ENCODE results near the gene HEPACAM.

The HEPACAM gene

DNA sequence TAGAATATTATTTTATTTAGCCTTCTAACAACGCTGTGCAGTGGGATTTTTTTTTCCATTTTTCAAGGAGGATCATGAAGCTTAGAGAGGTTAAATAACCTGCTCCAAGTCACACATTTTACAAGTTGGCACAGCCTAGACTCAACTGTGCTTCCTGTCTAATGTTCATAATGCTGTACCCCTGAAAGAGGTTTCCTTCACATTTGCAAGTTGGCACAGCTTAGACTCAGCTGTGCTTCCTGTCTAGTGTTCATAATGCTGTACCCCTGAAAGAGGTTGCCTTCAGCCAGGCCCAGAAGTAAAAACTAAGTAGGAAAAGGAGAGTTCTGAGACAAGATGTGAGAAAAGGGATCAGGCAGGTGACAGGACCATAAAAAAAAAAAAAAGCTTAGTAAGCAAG lies 7.9 kb upstream of the HEPACAM start:
- no peak for DNase-seq (ENCODE audit: low spot score)

DNA sequence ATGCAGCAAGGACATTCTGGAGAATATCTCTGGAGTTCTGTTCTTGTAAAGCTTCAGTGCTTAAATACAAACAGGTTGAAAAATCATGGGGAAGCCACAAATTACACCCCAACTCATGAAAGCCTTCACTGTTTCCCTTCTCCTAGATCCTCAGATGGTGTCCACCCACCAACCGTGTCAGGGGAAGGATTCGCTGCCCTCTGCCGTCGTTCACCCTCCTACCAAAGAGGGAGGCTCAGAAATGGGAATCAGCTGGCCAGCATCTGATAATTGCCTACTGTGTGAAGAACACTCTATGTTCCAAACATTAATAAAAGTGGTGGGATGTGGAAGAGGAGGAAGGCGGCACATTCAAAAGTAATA lies 7.4 kb upstream of the HEPACAM start:
- no peak for DNase-seq (ENCODE audit: low spot score)

DNA sequence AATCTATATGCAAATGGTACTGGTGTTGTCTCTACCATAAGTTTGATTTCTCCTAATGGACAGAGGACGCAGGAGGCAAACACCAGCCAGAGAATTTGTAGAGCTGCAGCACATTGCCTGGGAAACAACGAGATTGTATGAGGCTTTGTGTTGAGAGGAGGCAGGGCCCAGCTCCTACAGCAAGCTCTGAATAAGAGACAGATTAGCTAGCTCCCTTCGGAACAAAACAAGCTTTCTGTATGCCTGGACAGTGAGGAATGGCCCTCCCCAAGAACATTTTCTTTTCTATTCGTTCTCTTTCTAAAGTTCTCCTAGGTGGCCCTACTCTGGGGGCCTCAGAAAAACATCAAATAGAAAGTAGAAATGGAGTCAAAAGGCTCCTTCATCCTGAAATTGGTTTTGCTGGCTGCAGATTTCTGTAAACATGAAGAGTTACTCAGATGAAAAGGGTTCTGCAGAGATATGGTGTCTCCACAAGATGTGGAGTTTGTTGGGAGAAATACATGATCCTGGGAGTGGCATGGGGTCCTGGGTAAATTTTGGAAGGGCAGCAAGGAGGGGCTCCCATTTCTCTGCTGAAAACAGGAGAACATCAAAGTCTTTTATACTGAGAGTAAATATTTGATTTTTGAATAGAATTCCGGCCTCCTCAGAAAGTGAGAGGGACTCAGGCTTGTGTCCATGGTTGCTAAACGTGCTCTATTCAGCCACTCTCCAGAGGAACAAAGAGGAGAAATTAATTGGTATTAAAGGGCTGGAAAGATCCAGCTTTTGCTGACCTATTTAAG lies 6.8 kb upstream of the HEPACAM start:
- no peak for DNase-seq (ENCODE audit: low spot score)

DNA sequence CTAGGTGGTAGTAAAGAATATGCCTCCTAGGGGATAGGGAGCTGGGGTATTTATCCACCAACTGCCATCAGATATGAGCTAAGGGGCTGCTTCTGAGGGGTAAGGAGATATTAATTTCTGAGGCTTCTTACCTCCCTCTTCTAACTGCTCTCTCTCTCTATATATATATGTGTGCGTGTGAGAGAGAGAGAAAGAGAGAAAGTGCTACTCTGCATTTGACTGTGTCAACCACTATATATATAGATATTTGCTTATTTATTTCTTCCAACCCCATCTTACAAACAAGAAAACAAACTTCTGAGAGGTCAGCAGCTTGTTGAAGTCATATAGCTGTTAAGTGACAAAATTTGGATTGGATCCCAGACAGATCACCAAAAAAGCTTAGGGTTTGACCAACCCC lies 5.9 kb upstream of the HEPACAM start:
- no peak for DNase-seq (ENCODE audit: low spot score)

DNA sequence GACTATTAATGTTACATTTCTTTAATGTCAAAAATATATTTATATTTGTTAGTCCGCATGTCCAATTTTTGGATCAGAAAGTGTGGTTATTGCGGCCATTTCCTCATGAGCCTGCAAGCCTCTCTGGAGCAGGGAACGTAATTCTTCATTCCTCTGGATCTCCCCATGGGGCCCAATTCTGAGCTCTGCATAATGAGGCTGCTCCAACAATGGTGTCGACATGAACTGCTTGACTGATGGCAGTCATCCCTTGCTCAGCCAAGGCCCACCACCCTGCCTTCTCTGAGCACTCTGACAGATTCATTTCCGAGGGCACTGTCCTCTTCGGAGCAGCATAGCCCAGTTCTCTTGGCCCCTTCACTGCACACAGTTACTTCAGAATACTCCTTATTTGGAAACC lies 3.1 kb upstream of the HEPACAM start:
- no peak for DNase-seq (ENCODE audit: low spot score)

DNA sequence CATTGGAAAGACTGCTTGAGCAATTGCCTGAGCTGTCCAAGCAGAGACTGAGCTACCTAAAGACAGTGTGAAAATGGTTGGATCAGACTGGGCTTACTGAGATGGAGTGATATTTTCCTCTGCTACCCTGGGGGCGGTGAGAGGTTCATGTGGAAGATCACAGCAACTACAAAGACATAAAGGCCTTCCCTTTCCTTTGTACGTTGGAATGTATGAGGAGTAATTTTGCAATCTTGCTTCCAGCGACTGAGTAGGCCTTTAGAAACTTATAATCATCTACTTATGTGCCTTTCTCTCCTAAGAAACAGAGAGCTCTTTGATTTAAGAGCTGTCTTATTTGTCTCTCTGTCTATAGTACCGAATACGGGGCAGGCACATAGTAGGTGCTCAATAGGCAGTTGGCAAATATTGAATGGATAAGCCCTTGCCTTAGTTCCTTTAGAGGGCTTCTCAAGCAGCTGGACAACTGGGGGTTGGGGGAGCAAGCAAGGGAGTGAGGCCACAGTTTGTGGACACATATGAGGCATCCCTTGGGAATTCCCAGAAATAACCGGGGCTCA lies 2.4 kb upstream of the HEPACAM start:
- no peak for DNase-seq (ENCODE audit: low spot score)

DNA sequence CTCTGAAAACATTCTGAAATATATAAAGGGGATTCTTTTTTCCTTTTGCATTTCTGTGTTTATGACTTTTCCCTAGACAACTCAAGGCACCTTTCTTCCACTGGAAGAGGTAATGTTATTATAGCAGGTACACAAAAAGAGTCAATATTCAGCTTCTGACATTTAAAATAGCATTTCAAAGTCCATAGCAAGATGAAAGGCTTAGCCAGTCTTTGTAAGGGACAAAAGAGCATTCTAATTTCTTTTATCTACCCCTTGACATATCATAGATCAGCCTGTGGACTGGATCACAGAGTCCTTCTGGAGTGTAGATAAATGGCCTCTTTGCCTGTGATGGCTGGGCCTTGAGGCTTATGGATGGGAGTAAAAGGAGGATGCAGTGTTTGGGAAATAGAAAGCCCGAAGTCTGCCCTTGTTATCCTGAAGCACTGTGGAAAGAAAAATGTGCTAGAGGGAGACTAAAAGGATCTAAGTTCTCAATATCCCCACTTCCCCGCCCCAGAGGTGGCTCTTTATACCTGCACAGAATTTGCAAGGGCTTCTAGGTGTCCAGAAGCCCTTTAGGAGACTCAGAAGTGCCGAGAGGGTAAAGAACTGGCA lies 1.6 kb upstream of the HEPACAM start:
- no peak for DNase-seq (ENCODE audit: low spot score)

DNA sequence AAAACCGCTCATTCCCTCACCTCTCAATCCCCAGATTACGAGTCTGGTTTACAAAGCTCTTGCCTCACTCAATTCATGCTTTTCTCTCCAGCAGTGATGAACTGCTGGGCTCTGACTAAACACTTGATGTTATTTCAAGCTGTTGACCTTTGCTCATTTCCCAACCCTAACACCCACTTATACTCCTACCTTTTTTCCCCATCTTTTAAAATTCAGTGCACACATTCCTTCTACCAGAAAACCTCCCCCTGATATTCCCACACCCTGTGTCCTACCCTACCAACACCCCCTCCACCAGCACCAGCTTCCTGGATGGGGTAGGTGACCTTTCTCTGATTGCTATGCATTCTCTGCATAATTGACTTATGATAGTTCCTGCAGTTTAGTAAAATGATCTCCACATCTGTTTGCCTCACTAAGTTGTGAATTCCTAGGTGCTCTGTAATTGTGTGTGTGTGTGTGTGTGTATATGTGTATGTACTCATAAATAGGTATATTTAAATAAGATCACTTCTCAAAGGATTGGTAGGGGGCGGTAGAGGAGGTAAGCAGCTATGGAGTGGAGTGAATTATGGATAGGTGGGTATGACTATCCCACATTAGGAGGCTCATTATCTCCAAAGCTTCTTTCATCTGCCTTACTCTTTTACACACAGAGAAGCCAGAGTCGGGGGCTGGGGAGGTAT lies 842 bp downstream of the HEPACAM start:
- DNase-seq (ENCODE audit: low spot score), result no peak

DNA sequence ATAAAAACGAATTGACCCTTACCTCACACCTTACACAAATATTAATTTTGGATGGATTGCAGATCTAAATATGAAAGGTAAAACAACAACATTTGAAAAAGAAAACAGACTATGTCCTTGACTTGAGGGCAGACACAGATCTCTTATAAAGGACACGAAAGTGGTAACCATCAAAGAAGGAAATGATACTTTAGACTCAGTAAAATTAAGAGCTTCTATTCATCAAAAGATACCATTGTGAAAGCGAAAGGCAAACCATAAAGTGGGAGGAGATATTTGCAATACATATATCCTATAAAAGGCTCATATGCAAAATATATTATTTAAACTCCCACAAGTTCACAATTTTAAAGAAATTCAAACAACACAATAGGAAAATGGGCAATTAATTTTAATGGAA lies 5.0 kb downstream of the HEPACAM start:
- no peak for DNase-seq (ENCODE audit: low spot score)

DNA sequence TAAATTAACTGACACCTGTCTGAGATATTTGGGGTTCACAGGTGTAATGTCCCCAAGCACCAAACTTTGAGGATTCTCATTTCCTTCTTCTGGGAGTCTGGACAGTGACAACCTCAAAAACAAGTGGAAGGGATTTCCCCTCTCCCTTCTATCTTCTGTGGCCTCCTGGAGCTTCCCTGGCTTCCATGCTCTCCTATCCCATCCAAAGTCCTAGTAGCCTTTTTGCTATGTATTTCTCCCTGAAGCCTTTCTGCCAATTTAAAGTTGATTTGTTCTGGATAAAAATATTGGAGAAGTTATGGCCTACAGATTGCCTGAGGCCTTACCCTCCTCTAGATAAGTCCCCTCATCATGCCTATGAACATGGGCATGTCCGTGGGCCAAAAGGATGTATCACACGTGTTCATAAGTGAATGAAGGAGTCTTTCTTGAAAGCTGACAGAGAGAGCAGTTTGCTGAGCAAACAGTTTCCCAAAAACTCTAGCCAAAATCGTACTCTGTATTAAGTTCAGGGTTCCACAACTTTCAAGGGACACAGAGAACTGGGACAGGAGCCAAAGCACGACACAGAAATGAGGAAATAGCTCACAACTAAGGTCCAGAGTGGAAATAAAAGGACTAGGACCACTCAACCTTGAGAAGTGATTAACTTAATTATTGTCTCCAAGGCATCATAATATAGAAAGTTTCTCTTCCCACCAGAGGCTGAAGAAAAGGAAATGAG lies 6.7 kb downstream of the HEPACAM start:
- no peak for DNase-seq (ENCODE audit: low spot score)

DNA sequence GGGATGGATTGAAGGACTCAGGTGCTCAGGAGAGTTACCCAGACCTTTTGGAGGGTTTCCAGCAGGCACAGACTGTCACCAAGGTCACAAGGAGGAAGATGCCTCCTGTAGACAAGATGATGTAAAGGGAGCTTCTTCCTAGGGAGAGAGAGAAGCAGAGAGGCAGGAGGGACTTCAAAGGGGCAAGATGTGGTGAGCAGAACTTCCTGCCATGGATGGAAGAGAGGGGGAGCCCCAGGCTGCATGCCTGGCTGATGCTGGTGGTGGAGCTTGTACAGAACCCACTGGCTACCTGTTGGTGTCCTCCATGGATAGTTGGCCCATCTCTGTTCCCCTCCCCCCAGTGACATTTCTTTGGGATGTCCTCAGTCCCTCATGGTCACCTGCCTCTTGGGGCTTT lies 12.6 kb downstream of the HEPACAM start:
- no peak for DNase-seq (ENCODE audit: low spot score)

DNA sequence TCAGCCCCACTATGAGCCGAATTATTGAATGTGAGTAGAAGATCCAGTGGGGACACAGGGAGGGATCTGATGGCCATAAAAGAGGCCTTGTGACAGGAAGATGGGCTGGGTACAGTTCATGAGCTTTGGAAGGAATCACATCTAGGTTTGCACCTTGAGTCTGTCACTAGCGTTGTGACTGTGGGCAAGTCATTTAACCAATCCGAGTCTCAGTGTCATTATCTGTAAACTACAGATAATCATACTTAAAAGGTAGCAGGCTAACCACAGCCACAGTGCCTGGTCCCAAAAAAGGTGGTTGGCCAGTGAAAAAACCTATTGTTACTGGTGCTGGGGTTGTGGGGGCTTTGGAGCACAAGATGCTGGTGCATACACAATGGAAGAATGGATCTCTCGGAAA lies 13.0 kb downstream of the HEPACAM start:
- DNase-seq (ENCODE audit: low spot score), result no peak

DNA sequence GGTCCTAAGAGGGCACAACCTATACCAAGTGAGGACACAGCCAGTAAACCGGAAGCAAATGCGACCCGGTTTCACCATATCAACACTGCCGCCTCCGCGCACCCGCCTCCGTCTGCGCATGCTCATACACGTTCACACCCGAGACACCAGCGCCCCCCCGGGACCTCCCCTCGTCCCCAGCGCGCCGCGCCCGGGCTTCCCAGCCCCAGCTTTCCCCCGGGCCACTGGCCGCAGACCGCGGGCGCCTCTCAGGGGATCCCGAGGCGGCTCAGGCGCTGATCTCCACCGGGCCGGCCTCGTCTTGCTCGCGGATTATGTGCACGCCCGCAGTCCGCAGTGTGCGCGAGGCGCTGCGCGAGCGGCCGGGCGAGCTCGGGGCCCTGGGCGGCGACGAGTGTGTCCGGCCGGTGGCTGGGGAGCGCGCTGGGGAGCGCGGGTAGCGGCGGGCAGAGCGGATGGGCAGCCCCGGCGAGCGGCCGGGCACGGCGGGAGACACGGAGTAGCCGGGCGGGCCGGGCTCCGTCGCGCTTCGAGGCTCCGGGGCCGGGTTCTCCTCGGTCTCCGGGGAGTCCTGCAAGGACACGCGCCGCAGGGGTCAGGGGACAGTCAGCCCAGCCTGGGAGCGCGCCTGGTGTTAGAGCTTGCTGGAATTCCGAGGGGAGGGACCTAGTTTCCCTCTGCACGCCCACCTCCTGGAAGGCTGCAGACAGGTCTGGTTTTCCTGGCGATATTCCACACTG lies 14.8 kb downstream of the HEPACAM start:
- peak; percentile 67 for DNase-seq (ENCODE audit: low spot score)

DNA sequence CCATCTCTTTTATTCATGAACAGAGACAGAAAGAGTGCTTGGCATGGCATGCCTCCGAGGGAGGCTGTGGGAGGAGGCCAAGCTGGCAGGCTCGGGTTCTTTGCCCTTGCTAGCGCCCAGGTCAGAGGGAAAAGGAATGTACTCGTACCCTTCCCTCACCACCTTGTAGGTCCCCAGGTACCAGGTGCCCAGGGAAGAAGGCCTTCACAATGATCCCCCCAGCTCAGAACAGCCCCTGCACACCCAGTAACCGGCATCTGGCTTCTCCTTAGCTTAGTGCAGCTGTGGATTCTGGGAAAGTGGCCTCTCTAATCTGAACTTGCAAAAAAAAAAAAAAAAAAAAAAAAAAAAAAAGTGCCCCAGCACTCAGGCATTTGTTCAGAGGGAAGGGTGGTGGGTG lies 15.5 kb downstream of the HEPACAM start:
- DNase-seq (ENCODE audit: low spot score), result no peak

DNA sequence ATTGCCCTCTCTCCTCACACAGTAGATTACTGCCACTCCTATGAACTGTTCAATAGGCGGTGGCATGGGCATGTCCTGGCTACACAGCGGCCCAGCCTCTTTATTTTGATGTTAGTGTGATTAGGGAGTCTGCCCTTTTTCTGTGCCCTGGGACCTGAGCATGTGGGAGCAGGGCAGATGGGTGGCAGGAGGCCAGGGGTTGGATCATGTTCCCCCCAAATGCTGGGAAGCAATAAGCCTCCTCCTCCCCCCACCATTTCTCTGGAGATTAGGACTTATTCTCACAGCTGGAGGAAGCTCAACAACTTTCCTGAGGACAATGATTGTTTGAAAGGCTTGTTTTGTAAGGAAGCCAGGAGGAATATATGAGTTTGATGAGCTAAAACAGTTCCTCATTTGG lies 15.9 kb downstream of the HEPACAM start:
- DNase-seq (ENCODE audit: low spot score), result no peak

DNA sequence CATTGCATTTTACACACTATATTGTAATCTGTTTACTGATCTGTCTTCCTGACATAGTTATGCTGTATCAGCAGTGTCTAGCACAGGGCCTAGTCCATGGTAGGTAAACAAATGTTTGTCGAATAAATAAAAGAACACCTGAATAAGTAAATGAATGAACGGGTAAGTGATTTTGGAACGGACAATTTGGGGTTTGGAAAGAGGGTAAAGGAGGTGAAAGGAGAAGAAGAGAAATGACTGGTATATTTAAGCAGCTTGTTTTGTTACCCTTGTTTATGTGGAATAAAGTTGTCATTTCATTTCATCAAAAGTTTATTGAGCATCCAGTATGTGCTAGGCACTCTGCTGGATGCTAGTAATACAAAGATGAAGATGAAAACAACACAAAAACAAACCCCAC lies 16.9 kb downstream of the HEPACAM start, which contains the start of gene HEPN1:
TSS of gene HEPN1 (plus strand) at position 301 of the 400 bp plus-strand sequence.
- no peak for DNase-seq (ENCODE audit: low spot score)

DNA sequence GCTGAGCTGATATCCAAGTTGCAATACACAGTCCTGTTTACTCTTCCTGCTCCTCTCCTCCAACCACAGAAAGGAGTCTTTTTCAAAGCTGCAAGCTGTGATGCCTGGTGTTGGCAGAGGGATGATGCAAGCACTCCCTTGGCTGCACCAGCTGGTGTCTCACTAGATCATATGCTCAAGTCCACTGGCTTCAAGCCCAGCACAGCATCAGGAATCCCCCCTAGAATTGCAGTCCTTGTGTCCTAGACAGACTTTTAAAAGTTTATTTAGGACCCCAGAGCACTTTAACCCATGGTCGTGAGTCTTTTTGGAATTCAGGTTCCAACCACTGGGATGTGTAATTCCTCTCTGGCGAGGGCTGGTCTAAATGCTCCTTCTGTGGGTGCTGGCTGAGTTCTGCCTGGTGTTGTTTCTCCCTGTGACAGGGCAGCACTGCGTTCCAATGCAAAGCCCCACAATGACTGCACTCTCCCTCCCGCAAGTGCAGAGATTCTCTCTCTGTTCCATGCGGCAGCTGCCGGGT lies 18.7 kb downstream of the HEPACAM start:
- DNase-seq (ENCODE audit: low spot score), result no peak

DNA sequence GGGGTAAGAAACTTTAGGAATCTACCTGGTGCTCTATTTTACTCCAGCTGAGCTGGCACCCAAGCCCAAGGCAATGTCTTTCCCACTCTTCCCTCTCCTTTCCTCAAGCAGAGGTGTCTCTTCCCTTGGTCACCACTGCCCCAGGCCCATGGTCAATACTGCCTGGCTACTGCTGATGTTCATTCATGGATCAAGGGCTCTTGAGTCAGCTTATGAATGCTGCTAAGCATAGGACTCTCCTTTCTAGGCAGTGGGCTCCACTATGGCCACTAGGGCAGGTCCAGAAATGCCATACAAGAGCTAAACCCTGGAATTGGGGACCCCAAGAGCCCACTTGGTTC lies 19.5 kb downstream of the HEPACAM start:
- no peak for DNase-seq (ENCODE audit: low spot score)

DNA sequence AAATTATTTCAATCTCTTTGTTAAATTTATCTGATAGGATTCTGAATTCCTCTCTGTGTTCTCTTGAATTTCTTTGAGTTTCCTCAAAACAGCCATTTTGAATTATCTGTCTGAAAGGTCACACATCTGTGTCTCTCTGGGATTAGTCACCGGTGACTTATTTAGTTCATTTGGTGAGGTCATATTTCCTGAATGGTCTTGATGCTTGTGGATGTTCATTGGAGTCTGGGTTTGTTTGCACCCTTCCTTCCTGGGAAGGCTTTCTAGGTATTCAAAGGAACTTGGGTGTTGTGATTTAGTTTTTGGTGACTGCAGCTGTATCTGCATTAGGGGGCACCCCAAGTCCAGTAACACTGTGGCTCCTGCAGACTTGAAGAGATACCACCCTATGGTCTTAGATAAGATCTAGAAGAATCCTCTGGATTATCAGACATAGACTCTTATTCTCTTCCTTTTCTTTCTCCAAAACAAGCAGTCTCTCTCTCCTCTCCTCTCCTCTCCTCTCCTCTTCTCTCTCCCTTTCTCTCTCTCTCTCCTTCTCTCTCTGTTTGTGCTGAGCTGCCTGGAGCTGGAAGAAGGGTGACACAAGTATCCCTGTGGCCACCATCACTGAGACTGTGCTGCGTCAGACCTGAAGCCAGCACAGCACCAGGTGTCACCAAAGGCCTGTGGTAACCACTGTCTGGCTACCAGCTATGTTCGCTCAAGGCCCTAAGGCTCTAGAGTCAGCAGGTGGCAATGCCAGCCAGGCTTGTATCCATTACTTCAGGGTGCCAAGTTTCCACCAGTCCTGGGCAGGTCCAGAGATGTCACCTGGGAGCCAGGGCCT lies 20.1 kb downstream of the HEPACAM start:
- no peak for DNase-seq (ENCODE audit: low spot score)

DNA sequence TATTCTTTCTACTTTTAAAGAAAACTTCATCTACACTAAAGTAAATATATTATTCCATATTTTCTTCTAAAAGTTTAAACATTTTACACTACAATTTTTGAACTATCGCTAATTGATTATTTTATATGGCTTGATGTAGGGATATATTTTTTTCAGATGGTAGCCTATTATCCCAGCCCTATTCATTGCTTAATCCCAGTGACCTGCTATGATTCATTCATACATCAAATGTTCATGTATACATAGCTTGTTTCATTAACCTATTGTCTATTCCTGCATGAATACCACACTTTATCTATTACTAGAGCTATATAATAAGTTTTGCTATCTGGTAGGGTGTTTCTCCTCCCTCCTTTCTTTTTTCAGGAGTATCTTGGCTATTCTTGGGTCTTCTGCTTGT lies 33.2 kb downstream of the HEPACAM start:
- DNase-seq (ENCODE audit: low spot score), result no peak
